GM19351 (cell line): ENCODE data around the gene DEAF1.

Experiments used
- ATAC-seq: cut with Tn5 transposase; IDR thresholded peaks from one replicate; pipeline ENCODE4 v1.9.1; 2021; ENCODE audit warnings: mild to moderate bottlenecking, moderate library complexity; ENCODE audit not compliant: unreplicated experiment

DEAF1 gene

GRCh38 chr11:614623-615503 lies 80.2 kb downstream of the DEAF1 start:
- ATAC-seq: no peak

GRCh38 chr11:614021-614622 lies 80.9 kb downstream of the DEAF1 start:
- no peak for ATAC-seq

GRCh38 chr11:613369-613968 lies 81.6 kb downstream of the DEAF1 start:
- ATAC-seq: no peak

GRCh38 chr11:612961-613300 lies 82.1 kb downstream of the DEAF1 start:
- no peak for ATAC-seq

GRCh38 chr11:612201-612960 lies 82.6 kb downstream of the DEAF1 start:
- ATAC-seq: no peak

- no peak for ATAC-seq
Observed at GRCh38 chr11:611001-611996, 83.7 kb downstream of the DEAF1 start.

GRCh38 chr11:610146-610801 lies 84.7 kb downstream of the DEAF1 start:
- ATAC-seq: no peak

- ATAC-seq: no peak
Observed at GRCh38 chr11:609341-609811, 85.6 kb downstream of the DEAF1 start.

GRCh38 chr11:608791-609251 lies 86.2 kb downstream of the DEAF1 start:
- no peak for ATAC-seq

GRCh38 chr11:607971-608659 lies 86.9 kb downstream of the DEAF1 start:
- no peak for ATAC-seq

GRCh38 chr11:607020-607780 lies 87.8 kb downstream of the DEAF1 start:
- no peak for ATAC-seq

GRCh38 chr11:606245-606644 lies 88.8 kb downstream of the DEAF1 start:
- ATAC-seq: no peak

- ATAC-seq: no peak
Observed at GRCh38 chr11:605286-606129, 89.5 kb downstream of the DEAF1 start.

- ATAC-seq: no peak
Observed at GRCh38 chr11:603154-603553, 91.9 kb downstream of the DEAF1 start.

- no peak for ATAC-seq
Observed at GRCh38 chr11:601573-602245, 93.3 kb downstream of the DEAF1 start.

GRCh38 chr11:598005-598680 lies 96.9 kb downstream of the DEAF1 start:
- no peak for ATAC-seq
